Measurements from ENCODE around the gene KRTAP1-4.
"Not testable (repeated sequence)": the region's sequence is repeated elsewhere in the genome, so short reads cannot be mapped to it uniquely, and the experiment has no call there.

The KRTAP1-4 gene

DNA sequence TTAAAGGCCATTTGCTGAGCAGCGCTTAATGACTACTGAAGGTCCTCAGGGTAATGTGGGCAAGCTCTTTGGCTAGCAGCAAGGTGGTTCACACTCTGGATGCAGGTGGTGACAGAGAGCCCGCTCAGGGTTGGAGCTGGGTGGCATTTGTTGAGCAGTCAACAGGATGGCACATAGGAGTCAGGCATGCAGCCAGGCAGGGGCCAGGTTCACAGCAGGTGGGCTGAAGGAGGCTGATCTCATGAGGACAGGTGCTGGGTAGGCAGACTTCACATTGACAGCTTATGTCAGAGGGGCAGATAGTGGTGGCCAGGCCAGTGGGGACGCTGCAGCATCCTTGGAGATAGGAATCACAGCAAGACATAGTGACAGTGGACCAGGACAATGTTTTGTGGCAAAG lies 25.6 kb downstream of the KRTAP1-4 start:
- DNase-seq (ENCODE audit: low read depth, low spot score): no peak

DNA sequence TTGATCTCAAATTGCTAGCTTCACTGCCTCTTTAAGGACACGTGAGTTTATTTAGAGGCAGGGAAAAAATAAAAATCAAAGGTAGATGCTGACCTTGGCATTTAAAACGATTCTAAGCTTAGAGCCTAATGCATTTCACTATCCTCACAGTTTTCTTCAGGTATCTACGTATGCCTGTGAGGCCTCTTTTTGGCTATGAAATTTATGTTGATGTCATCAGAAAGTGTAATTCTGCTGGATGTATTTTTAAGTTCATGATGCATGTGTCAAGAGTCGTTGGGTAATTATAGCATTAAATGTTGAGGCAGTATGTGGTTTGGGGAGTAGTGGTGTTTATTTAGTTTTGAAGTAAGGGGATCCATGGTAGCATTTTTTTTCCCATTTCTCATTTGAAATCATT lies 26.1 kb downstream of the KRTAP1-4 start:
- DNase-seq (ENCODE audit: low read depth, low spot score): no peak

DNA sequence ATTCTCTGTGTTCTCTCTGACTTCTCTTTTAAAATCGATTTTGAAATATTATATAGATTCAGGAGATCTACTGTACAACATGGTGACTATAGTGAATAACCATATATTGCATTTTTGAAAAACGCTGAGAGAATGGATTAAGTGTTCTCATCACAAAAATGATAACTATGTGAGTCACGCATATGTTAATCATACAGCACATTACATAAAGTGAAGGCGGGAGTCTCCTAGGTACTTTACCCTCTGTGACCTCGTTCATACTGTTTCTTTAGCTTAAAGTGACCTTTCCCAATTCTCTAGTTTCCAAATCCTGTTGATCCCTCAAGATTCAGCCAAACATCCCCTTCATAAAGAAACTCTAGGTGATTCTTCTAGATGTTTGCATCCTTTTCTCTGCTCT lies 27.2 kb downstream of the KRTAP1-4 start:
- no peak for DNase-seq (ENCODE audit: low read depth, low spot score)

DNA sequence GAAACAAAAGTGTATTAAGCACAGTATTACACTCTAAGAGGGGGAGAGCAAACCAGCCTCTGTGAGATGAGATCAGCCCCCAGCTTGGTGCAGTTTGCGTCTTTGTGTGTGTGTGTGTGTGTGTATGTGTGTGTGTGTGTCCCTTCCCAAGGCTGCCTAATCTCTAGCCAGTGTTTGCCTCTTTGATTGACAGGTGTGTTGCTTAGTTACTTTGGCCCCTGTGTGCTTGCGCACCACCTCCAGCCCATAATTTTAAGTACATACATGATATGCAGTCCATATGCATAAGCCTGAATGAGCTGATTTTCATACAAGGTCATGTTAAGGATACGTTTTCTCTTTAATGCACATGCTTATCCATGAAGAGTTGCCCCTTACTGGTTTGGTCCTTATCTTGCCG lies 28.2 kb downstream of the KRTAP1-4 start:
- DNase-seq (ENCODE audit: low read depth, low spot score): no peak

DNA sequence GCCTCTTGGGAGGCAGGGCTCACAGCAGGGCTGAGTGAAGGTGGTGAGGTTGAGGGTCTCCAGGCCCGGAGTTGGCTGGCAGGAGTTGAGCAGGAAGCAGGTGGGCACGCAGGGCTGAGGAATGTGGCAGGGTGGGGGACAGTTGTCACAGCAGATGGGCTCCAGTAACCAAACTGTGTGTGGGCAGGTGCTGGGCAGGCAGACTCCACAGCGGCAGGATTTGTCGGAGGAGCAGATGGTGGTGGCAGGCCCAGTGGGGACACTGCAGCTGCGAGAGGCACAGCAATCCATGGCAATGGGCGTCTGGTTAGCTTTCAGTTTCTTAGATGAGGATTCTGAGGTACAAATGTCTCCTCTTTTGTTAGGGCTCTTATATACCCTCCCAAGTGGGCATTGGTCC lies 30.4 kb downstream of the KRTAP1-4 start, which contains the start of gene KRTAP3-2:
Gene KRTAP3-2 (minus strand): TSS at position 344 of the 400 bp plus-strand sequence. CDS start 53 bp downstream, at position 291.
- DNase-seq (ENCODE audit: low read depth, low spot score): not testable (repeated sequence)

DNA sequence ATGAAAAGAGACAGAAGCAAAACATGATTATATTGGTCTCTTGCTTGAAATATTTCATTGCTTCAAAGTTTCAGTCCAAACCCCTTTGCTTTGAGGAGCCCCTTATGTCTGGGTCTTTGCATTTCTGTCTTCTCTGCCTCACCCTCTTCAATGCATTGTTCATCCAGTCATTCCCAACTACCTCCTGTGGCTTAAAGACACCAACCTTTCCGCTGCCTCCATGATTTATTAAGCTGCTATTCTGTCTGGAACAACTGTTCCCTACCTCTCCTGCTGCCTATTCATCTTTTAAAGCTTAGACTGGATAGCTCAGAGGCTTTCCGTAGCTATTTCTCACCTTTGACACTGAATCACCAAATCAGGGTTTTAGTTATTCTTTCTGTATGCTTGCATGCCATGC lies 32.6 kb downstream of the KRTAP1-4 start:
- no peak for DNase-seq (ENCODE audit: low read depth, low spot score)

DNA sequence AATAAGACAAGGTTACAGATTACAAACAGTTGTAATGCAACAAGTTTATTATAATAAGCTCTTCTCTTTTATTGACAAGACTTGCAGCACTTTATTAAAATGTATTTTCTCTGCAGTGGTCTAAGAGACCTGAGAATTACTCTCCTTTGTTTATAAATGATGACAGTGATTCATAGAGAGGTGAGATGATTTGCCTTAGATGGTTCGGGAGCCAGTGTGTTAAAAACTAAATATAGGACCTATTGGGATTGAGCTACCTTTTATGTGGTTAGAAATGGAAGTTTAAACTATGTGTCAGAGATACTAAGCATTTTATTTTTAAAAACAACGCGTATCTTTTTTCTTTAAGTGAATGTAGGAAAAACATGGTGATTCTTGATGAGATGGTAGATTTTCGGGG lies 33.2 kb downstream of the KRTAP1-4 start:
- no peak for DNase-seq (ENCODE audit: low read depth, low spot score)

DNA sequence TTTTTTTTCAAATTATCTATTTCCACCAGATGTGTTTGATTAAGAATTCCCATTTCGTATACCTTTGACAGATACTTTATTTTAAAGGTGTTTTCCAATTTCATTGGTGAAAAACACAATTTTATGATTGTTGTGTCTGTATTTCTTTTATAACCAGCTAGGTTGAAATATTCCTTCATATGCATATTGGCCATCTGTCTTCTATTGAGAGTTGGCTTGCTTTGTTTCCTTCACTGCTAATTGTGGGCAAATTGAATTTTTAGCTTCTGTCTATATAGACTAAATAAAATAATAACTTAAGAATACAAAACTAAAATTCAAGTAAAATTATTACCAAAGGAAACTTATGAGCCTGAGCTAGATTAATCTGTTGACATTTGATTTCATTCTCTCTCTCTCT lies 34.9 kb downstream of the KRTAP1-4 start:
- no peak for DNase-seq (ENCODE audit: low read depth, low spot score)

DNA sequence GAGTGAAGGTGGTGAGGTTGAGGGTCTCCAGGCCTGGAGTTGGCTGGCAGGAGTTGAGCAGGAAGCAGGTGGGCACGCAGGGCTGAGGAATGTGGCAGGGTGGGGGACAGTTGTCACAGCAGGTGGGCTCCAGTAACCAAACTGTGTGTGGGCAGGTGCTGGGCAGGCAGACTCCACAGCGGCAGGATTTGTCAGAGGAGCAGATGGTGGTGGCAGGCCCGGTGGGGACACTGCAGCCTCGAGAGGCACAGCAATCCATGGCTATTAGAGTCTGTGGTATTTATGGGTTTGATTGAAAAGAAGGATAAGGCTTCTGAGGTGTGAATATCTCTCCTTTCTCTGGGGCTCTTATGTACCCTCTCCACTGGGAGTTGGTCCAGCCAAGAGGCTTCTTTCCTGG lies 36.2 kb downstream of the KRTAP1-4 start, which contains the start of gene KRTAP3-3:
Gene KRTAP3-3 (minus strand): TSS at position 326 of the 400 bp plus-strand sequence. CDS start 67 bp downstream, at position 259.
- no peak for DNase-seq (ENCODE audit: low read depth, low spot score)

DNA sequence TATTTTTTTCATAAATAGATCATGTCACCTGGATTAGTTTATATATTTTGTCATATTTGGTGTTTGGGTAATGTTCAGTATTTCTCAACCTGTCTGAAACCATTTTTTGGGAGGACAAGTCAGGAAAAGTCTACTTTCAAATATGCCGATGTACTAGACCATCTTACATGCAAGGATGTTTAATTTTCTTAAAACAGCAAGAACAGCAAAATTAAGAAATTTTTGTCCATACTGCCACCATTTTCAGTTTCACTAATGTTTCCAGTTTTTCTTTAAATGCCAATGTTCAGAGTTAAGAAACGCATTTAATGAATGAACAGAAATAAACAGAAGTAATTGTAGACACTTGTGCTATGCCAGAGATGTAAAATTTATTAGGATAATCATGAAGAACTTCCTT lies 36.9 kb downstream of the KRTAP1-4 start:
- no peak for DNase-seq (ENCODE audit: low read depth, low spot score)

DNA sequence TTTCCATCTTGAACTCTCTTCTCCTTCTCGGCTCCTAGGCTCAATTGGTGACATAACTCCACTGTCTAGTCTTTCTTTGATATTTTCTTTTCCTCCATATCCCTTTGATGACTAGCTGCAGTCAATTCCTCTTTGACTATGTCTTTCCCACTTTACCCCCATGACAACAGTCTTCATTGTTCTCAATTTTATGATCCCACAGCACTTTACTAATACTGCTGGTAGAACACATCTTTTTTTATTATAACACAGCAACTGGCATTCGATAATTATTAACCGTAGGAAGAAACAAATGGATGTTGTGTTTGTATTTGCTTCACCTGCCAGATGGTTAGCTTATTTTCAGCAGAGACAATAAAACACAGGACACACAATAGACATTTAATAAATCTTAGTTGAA lies 37.3 kb downstream of the KRTAP1-4 start:
- no peak for DNase-seq (ENCODE audit: low read depth, low spot score)

DNA sequence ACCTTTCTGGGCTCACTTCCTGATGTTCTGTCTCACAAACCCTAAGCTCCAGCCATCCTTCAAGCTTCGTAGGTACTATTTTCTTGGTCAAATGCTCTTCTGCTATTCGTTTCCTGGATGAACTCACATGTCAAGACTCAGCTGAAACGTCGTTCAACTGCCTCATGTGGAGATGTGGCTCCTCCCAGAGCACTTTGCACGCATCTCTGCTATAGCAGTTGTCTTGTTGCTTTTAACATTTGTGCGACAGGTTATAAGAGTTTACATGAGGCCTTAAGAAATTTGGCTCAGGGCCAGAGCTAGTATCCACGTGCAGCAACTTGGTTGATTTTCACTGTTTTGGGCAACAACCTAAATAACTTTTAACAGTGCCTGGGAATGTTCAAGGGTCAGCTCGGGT lies 43.1 kb downstream of the KRTAP1-4 start:
- no peak for DNase-seq (ENCODE audit: low read depth, low spot score)

DNA sequence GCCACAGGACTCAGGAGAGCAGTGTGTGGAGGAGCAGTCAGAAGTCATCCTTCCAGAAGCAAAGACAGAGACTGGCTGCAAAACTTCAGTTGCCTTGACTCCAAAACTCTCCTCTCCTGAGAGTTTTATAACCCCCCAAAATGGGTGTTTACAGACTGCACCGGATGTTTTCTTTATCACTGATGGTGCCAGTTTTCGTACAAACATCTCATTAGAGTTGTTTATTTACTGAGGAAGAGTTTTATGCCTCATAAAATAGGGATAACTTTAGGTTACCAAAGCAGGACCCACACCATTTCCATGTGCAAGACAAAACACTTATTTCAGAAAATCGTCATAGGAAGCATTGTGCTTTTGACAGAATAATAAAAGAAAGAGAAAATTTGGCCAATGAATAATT lies 45.8 kb downstream of the KRTAP1-4 start, which contains the start of gene KRT40:
Gene KRT40 (minus strand): TSS at position 101 of the 400 bp plus-strand sequence. CDS start 53 bp downstream, at position 48.
- DNase-seq (ENCODE audit: low read depth, low spot score): no peak

DNA sequence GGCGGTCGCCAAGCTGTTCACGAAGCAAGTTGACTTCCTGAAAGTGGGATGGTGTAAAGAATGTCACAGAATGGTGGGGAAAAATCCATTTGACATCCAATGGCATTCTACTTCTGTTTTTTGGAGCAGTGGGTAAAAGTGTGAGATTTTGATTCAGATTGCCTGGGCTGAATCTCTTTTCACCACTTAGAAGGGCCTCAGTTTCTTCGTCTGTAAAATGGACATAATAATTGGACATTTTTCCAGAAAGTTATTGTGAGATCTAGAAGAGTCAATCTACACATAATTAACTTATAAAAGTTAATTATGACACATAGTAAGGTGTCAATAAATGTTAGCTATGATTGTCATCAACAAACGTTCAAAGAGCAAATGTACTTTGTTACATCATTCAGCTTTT lies 48.9 kb downstream of the KRTAP1-4 start:
- DNase-seq (ENCODE audit: low read depth, low spot score): no peak

DNA sequence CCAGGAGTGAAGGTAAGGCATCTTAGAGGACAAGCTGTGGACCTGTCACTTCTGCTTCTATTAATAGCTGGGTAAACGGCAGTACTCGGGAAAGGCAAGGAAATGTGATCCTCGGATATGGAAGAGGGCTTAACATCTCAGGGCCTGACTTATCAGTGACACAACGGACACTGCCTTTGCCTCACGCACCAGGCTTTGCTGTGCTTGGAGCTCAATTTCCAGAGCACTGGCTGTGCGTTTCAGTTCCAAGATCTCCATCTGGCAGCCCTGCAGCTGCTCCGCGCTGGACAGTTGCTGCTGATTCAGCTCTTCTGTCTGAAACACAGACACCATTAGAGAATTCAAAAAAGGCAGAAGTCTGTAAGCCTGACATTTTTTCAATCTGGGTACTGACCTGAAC lies 49.4 kb downstream of the KRTAP1-4 start:
- DNase-seq (ENCODE audit: low read depth, low spot score): no peak

DNA sequence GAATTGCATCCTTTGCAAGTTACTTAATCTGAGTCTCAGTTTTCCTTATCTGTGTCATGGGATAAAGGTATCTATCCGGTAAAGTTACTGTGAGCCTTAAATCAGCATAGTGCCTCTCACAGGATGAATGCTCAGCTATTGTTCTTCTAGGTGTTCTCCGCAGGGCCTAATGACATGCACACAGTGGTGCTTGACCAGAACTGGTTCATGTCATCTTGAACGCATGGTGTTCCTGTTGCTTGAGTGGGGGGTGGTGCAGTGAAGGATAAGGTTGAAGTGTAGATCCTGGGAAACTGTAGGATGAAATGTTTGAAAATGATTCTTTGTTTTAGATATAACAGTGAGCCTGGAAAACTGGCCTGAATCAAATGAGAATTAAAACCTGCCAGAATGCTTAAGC lies 49.9 kb downstream of the KRTAP1-4 start:
- no peak for DNase-seq (ENCODE audit: low read depth, low spot score)

Measured in activated naive CD8-positive, alpha-beta T cell treated with anti-CD3 and anti-CD28 coated beads, Interleukin-2, amount 50 U/mL, for 16 hours (primary cell).